Transverse colon (tissue), 3 donors: ENCODE data around the gene SYNE2.

ENCODE experiments used
- CTCF ChIP-seq, 5 experiments: fragments of 200-600 bp in 3 of 5; fragments of 450-650 bp in 2 of 5; sonication (generic) in 3 of 5; IDR thresholded peaks; 1 replicate in 2 of 5; 2 replicates in 3 of 5; pipeline ENCODE4 v1.5.1; 2016 to 2017; ENCODE audit warnings: antibody characterized with exemption in 5 of 5, inconsistent platforms in 3 of 5, mild to moderate bottlenecking in 2 of 5, moderate library complexity in 1 of 5
- POLR2A ChIP-seq: fragments of 450-650 bp; IDR thresholded peaks from one replicate; pipeline ENCODE4 v1.6.1; 2016; ENCODE audit warnings: antibody characterized with exemption, mild to moderate bottlenecking, moderate library complexity

DNA sequence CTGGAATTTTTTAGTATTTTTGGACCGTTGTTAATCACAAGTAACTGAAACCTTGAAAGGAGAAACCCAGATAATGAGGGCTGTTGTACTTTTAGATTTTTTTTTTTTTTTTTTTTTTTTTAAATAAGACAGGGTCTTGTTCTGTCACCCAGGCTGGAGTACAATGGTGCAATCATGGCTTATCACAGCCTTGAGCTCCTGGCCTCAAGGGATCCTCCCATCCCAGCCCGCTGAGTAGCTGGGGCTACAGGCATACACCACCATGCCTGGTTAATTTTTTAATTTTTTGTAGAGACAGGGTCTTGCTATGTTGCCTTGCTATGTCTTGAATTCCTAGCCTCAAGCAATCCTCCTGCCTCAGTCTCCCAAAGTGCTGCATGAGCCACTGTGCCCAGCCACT lies 211.6 kb downstream of the SYNE2 start:
- no peak for TF ChIP-seq CTCF (IDR thresholded peaks at IDR 0.05)
- TF ChIP-seq POLR2A, result no peak
